Measurements from ENCODE around the gene RYR3. TPM values are rescaled to one million over a fixed set of nuclear protein-coding genes. Genes with fewer than 3 reads are reported as not detected.
"Not testable (repeated sequence)": the region's sequence is repeated elsewhere in the genome, so short reads cannot be mapped to it uniquely, and the experiment has no call there.

RYR3 gene
- total RNA-seq, 1 experiment from 2014 or later, result not detected

- TF ChIP-seq, protein P1, sequence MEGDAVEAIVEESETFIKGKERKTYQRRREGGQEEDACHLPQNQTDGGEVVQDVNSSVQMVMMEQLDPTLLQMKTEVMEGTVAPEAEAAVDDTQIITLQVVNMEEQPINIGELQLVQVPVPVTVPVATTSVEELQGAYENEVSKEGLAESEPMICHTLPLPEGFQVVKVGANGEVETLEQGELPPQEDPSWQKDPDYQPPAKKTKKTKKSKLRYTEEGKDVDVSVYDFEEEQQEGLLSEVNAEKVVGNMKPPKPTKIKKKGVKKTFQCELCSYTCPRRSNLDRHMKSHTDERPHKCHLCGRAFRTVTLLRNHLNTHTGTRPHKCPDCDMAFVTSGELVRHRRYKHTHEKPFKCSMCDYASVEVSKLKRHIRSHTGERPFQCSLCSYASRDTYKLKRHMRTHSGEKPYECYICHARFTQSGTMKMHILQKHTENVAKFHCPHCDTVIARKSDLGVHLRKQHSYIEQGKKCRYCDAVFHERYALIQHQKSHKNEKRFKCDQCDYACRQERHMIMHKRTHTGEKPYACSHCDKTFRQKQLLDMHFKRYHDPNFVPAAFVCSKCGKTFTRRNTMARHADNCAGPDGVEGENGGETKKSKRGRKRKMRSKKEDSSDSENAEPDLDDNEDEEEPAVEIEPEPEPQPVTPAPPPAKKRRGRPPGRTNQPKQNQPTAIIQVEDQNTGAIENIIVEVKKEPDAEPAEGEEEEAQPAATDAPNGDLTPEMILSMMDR (IDR thresholded peaks at IDR 0.05; ENCODE audit: unreplicated experiment), result no peak
- ChIA-PET POLR2A (interaction anchor here (0.6 kb wide), 1 partner anchor 731 kb away, joined by 3 read pairs; no protein-coding TSS in a partner anchor), CTCF (no interaction called here)
- Mint-ChIP-seq H3K27me3 (ENCODE audit: insufficient read depth, unreplicated experiment) (no peaks in the 10 kb centered on the region), H3K4me1 (ENCODE audit: insufficient read depth, unreplicated experiment) (peaks cover 9% of the 10 kb centered on the region), H3K9me3 (ENCODE audit: unreplicated experiment) (no peaks in the 10 kb centered on the region), H3K27ac (ENCODE audit: low read depth, unreplicated experiment) (no peak overlapping the region), H3K36me3 (ENCODE audit: insufficient read depth, unreplicated experiment) (no peaks in the 10 kb centered on the region), H3K4me3 (ENCODE audit: unreplicated experiment) (no peak overlapping the region)
- no peak for DNase-seq (ENCODE audit: unreplicated experiment)
- no TSS peak for BruUV-seq (replicated peaks)
- intact Hi-C loops (cut with micrococcal nuclease), result no loop called here
Measured at GRCh38 chr15:33810806-33811205, 500.0 kb downstream of the RYR3 start.

- Mint-ChIP-seq H3K27me3 (ENCODE audit: insufficient read depth, unreplicated experiment) (peaks cover 15% of the 10 kb centered on the region), H3K27ac (ENCODE audit: low read depth, unreplicated experiment) (no peak overlapping the region), H3K4me1 (ENCODE audit: insufficient read depth, unreplicated experiment) (peaks cover 4% of the 10 kb centered on the region), H3K36me3 (ENCODE audit: insufficient read depth, unreplicated experiment) (no peaks in the 10 kb centered on the region), H3K9me3 (ENCODE audit: unreplicated experiment) (no peaks in the 10 kb centered on the region), H3K4me3 (ENCODE audit: unreplicated experiment) (no peak overlapping the region)
- intact Hi-C loops (cut with micrococcal nuclease), result no loop called here
- ChIA-PET POLR2A (interaction anchor here (1.0 kb wide), 1 partner anchor 40 kb away, joined by 3 read pairs; no protein-coding TSS in a partner anchor), CTCF (interaction anchor here (0.5 to 0.6 kb wide), 4 partner anchors 10 to 77 kb away, joined by 3 to 5 read pairs (median 3); no protein-coding TSS in a partner anchor)
- no peak for DNase-seq (ENCODE audit: unreplicated experiment)
- TF ChIP-seq, protein P1 (IDR thresholded peaks at IDR 0.05; ENCODE audit: unreplicated experiment), result no peak
- no TSS peak for BruUV-seq (replicated peaks)
Measured at GRCh38 chr15:33813891-33814290, 503.1 kb downstream of the RYR3 start.

DNA sequence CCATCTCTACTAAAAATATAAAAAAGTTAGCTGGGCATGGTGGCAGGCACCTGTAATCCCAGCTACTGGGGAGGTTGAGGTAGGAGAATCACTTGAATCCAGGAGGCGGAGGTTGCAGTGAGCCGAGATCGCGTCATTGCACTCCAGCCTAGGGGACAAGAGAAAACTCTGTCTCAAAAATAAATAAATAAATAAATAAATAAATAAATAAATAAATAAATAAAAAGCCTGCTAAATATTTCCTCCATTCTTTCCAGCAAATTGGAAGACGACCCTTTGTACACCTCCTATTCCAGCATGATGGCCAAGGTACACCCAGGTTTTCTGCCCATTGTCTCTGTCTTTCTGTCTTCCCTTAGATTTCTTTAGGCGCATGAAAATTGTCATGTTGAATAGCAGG lies 508.7 kb downstream of the RYR3 start:
- BruUV-seq (replicated peaks); H3K4me3 Mint-ChIP-seq (ENCODE audit: unreplicated experiment); CTCF ChIA-PET; POLR2A ChIA-PET; H3K9me3 Mint-ChIP-seq (ENCODE audit: unreplicated experiment); DNase-seq (ENCODE audit: unreplicated experiment); H3K4me1 Mint-ChIP-seq (ENCODE audit: insufficient read depth, unreplicated experiment); H3K36me3 Mint-ChIP-seq (ENCODE audit: insufficient read depth, unreplicated experiment); H3K27ac Mint-ChIP-seq (ENCODE audit: low read depth, unreplicated experiment); intact Hi-C loops (cut with micrococcal nuclease): not testable (repeated sequence)
- H3K27me3 Mint-ChIP-seq (ENCODE audit: insufficient read depth, unreplicated experiment), result peaks cover 15% of the 10 kb centered on the region

- intact Hi-C loops (cut with micrococcal nuclease), result no loop called here
- Mint-ChIP-seq H3K9me3 (ENCODE audit: unreplicated experiment) (no peaks in the 10 kb centered on the region), H3K27ac (ENCODE audit: low read depth, unreplicated experiment) (no peak overlapping the region), H3K4me1 (ENCODE audit: insufficient read depth, unreplicated experiment) (no peaks in the 10 kb centered on the region), H3K27me3 (ENCODE audit: insufficient read depth, unreplicated experiment) (peaks cover 6% of the 10 kb centered on the region), H3K36me3 (ENCODE audit: insufficient read depth, unreplicated experiment) (no peaks in the 10 kb centered on the region), H3K4me3 (ENCODE audit: unreplicated experiment) (no peak overlapping the region)
- ChIA-PET POLR2A (interaction anchor here (0.6 kb wide), 1 partner anchor 24 kb away, joined by 3 read pairs; no protein-coding TSS in a partner anchor), CTCF (interaction anchor here (1.6 kb wide), 1 partner anchor 16 kb away, joined by 5 read pairs; no protein-coding TSS in a partner anchor)
- TF ChIP-seq, protein P1 (IDR thresholded peaks at IDR 0.05; ENCODE audit: unreplicated experiment), result no peak
- no TSS peak for BruUV-seq (replicated peaks)
- no peak for DNase-seq (ENCODE audit: unreplicated experiment)
Measured at GRCh38 chr15:33822479-33822878, 511.7 kb downstream of the RYR3 start.

Measured in MCF 10A (cell line).